NCI-H146 treated with DMSO at 0.1 percent for 48 hours (cell line): ENCODE data around the gene DDX31.

ENCODE experiments used
- DNase-seq: peaks from one replicate; lab custom pipeline; 2025; ENCODE audit not compliant: unreplicated experiment; lab: John Stamatoyannopoulos, UW

DDX31 gene

DNA sequence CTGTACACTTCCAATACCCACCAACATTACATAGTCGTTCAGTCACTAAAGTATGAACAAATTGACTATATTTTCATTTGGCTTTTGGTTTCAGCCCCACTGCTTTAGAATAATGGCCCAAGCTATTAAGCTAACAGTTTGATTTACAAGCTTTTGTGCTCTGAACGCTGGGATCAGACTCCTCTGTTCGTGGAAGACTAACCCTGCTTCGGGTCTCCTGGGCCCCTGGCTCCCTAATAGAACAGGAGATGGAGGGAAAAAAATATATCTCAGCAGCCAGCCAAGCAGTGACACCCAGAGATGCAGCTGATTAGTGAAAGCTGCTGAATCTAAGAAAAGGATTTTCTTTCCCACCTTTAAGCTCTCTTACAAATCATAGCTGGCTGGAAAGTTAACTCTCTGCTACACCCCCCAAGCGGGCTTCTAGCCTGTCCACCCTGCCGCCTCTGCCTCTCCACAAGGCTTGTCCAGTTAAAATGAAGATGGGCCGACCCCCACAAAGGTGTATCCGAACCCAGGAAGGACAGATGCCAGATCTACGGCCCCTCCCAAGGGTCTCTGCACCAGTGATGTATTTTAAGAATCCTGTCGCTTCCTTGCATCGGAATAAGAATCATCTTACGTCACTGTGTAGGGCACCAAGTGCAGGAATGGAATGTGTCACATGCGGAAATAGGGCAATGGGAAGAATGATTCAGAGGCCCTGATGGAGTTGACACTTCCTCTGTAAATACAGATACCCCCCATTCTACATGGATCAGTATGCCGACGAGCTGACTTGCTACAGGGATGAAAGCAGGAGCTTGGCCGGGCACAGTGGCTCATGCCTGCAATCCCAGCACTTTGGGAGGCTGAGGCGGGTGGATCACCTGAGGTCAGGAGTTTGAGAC is 120.8 kb downstream of the DDX31 start:
- DNase-seq: no peak

DNA sequence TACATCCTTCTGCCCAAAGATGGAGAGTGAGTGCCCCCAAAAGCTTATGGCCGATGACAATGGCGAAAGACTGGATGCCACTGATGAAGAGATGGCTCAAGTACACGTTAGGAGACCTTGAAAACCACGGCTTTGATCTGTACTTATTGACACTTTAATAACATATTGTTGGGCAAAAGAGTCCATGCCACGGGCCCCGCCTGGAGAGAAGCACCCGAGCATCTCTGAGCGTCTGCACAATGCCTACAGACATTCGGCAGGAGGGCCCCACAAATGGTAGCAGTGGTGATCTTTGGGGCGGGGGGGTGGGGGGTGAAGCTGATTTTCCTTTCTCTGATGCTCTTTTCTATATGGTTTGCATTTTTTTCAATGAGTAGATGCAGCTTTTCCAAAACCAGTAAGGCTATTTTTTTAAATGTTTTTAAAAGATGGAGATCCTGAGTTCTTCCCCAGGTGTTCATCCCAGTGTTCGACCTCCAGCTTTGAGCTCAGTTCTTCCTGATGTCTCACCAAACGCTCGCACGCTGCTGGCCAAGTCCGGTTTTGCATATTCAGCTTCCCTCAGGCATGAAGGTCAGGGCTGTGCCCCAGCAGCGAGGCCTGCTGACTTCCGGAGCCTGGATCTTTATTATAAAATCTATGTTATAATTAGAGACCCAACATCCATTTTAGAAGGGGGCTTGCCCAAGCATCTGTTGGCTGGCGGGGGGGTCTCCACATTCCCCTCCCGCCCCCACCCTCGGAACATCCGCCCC is 121.6 kb downstream of the DDX31 start:
- no peak for DNase-seq

GRCh38 chr9:132547436-132547835 is 122.3 kb downstream of the DDX31 start:
- DNase-seq: no peak

- no peak for DNase-seq
Measured at GRCh38 chr9:132547052-132547431, 122.7 kb downstream of the DDX31 start.

DNA sequence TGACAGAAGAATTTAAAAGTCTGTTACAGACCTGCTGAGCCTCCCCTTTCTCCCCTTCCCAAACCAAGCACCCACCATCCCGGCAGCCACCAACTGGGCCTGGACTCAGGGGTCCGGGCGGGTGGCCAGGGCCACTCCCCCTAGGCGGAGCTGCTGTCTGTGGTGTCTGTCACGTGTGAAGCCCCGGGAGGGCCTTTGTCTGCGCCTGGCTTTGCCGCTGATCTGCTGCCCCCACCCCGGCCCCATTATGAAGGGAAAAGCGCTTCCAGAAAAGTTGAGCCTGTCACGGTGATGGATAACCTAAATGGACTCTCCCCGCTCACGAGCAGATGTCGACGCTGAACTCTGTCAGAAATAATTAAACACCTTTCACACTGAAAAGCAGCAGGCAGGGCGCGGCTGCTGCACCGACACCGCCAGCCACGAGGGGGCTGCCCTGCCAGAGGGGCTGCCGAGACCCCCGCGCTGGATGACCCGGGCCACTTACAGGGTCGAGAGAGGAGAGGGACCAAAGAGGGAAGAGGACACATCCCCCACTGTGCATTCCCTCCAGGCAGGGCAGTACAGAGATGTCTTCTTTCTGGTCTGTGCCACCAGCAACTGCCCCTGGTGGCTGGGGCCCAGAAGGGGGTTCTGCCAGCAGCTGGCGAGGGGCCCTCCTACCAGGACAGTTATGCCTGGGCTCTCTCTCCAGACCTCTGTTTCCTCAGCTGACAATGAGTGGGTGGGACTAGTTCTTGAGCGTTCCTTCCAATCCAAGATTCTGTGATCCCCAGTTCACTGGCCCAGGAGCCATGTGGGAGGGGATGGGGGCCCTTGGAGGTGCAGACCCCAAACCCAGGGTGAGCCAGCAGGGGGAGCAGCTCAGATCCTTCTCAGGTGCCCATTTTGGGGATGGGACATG is 123.4 kb downstream of the DDX31 start:
- no peak for DNase-seq

DNA sequence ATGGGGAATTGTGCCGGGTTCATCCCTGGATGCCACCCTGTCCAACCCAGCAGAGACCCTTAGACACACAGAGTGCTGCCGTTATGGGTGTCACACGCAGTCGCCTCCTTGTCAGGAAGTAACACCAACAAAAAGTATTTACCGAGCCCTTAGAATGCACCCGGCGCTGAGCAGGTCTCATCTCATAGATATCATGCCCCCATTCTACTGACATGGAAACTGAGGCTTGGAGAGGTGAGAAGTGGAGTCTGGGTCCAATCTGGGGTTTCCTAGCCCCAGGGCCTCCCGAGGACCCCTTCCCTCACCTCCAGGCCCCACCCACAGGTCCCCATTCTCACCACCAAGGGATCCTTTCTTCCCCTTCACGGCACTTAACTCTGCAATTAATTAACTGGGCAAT is 124.2 kb downstream of the DDX31 start:
- DNase-seq: no peak

DNA sequence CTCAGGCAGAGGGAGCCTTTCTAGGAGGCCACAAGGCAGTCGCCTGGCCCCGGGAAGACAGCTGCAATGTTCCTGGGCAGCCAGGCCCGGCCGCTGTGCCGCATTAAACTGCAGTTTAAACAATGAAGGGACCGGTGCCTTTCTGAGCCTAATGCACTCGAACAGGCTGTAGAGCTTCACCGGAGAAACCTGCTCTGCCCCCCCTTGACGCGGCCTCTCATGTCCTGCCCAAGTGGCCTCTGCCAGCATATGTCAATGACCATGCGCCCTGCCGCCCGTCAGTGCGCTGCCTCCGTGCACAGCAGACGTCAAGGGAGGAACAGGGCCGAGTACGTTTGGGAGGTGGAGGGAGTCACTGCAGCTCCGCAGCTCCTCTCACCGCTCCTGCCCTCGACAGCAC is 125.8 kb downstream of the DDX31 start:
- no peak for DNase-seq

DNA sequence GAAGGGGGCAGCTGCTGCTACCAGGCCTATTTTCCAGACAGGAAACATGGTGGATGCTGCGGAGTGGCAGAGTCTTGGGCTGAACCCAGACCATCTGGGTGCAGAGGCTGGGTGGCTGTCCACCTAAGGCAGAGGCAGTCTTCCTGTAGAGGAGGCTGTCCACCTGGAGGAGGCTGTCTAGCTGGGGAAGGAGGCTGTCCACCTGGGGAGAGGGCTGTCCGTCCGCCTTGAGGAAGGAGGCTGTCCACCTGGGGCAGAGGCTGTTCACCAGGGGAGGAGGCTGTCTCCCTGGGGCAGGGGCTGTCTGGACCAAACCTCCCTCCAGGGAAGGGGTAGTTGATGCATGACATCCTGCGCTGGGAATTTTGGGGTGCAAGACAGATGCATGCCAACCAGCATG is 126.5 kb downstream of the DDX31 start:
- no peak for DNase-seq
